HG02870 (cell line): ENCODE data around the gene KIF22.
A peak's percentile ranks its signal among the peaks of the same experiment; 100 is the strongest.
"Not testable (repeated sequence)": the region's sequence is repeated elsewhere in the genome, so short reads cannot be mapped to it uniquely, and the experiment has no call there.

ENCODE experiments used
- ATAC-seq: cut with Tn5 transposase; IDR thresholded peaks from one replicate; pipeline ENCODE4 v1.9.1; 2021; ENCODE audit warnings: mild to moderate bottlenecking, moderate library complexity; ENCODE audit not compliant: unreplicated experiment

The KIF22 gene

GRCh38 chr16:29812754-29813643, 22.4 kb downstream of the KIF22 start:
- no peak for ATAC-seq

- ATAC-seq = no peak
Observed at GRCh38 chr16:29813644-29814562, 23.4 kb downstream of the KIF22 start.

GRCh38 chr16:29814592-29814991, 24.0 kb downstream of the KIF22 start:
- no peak for ATAC-seq

GRCh38 chr16:29815032-29815721, 24.6 kb downstream of the KIF22 start:
- ATAC-seq = no peak

- peak; percentile 52 for ATAC-seq
Observed at GRCh38 chr16:29815793-29816693, 25.5 kb downstream of the KIF22 start, which contains the start of gene PAGR1. Gene PAGR1 (plus strand): TSS chr16:29816152. CDS start chr16:29816526, 374 bp downstream.

GRCh38 chr16:29816694-29817441, 26.3 kb downstream of the KIF22 start:
- no peak for ATAC-seq

GRCh38 chr16:29818082-29818481, 27.5 kb downstream of the KIF22 start:
- no peak for ATAC-seq

GRCh38 chr16:29819506-29819905, 29.0 kb downstream of the KIF22 start:
- ATAC-seq = no peak

- ATAC-seq = no peak
Observed at GRCh38 chr16:29820271-29820701, 29.7 kb downstream of the KIF22 start, which contains the start of gene MVP. Gene MVP (plus strand): TSS chr16:29820462. CDS start chr16:29830550, 10,088 bp downstream.

GRCh38 chr16:29820730-29821642, 30.4 kb downstream of the KIF22 start:
- ATAC-seq = no peak

GRCh38 chr16:29821643-29822115, 31.1 kb downstream of the KIF22 start:
- ATAC-seq = no peak

GRCh38 chr16:29824589-29825144, 34.1 kb downstream of the KIF22 start:
- ATAC-seq = no peak

GRCh38 chr16:29825145-29826044, 34.8 kb downstream of the KIF22 start:
- ATAC-seq = no peak

- no peak for ATAC-seq
Observed at GRCh38 chr16:29826342-29826695, 35.8 kb downstream of the KIF22 start.

- no peak for ATAC-seq
Observed at GRCh38 chr16:29830774-29831173, 40.2 kb downstream of the KIF22 start.

- no peak for ATAC-seq
Observed at GRCh38 chr16:29831490-29831889, 40.9 kb downstream of the KIF22 start.

GRCh38 chr16:29833219-29833618, 42.7 kb downstream of the KIF22 start:
- not testable (repeated sequence) for ATAC-seq
